HG03045 (cell line): ENCODE measurements around the gene KIAA0040.

Experiments
- ATAC-seq: cut with Tn5 transposase; IDR thresholded peaks from one replicate; pipeline ENCODE4 v1.9.1; 2021; ENCODE audit warnings: mild to moderate bottlenecking, moderate library complexity; ENCODE audit not compliant: unreplicated experiment

KIAA0040 gene

GRCh38 chr1:175192630-175193526, at the start of gene KIAA0040:
TSS of gene KIAA0040 (minus strand) at chr1:175192776. CDS start at chr1:175161013, 31,763 bp downstream.
- ATAC-seq = peak; percentile 56

- ATAC-seq = peak; percentile 50
Measured at GRCh38 chr1:175237389-175237788, 44.8 kb upstream of the KIAA0040 start.

GRCh38 chr1:175234639-175235038, 42.1 kb upstream of the KIAA0040 start:
- no peak for ATAC-seq

GRCh38 chr1:175232335-175232734, 39.8 kb upstream of the KIAA0040 start:
- ATAC-seq = no peak

GRCh38 chr1:175225805-175226129, 33.2 kb upstream of the KIAA0040 start:
- ATAC-seq = peak; percentile 10

GRCh38 chr1:175222296-175222938, 29.8 kb upstream of the KIAA0040 start:
- ATAC-seq = no peak

GRCh38 chr1:175221557-175222175, 29.1 kb upstream of the KIAA0040 start:
- no peak for ATAC-seq

- ATAC-seq = no peak
Measured at GRCh38 chr1:175220853-175221556, 28.4 kb upstream of the KIAA0040 start.

- ATAC-seq = no peak
Measured at GRCh38 chr1:175219774-175220173, 27.2 kb upstream of the KIAA0040 start.

- no peak for ATAC-seq
Measured at GRCh38 chr1:175218786-175219434, 26.3 kb upstream of the KIAA0040 start.

- ATAC-seq = no peak
Measured at GRCh38 chr1:175217721-175218531, 25.4 kb upstream of the KIAA0040 start.

GRCh38 chr1:175216444-175216843, 23.9 kb upstream of the KIAA0040 start:
- ATAC-seq = no peak

- no peak for ATAC-seq
Measured at GRCh38 chr1:175211656-175212055, 19.1 kb upstream of the KIAA0040 start.

GRCh38 chr1:175210744-175211143, 18.2 kb upstream of the KIAA0040 start:
- ATAC-seq = no peak

- no peak for ATAC-seq
Measured at GRCh38 chr1:175209493-175209921, 16.9 kb upstream of the KIAA0040 start.

GRCh38 chr1:175208773-175209492, 16.4 kb upstream of the KIAA0040 start:
- ATAC-seq = peak; percentile 64

GRCh38 chr1:175207971-175208370, 15.4 kb upstream of the KIAA0040 start:
- no peak for ATAC-seq

- ATAC-seq = no peak
Measured at GRCh38 chr1:175206687-175207086, 14.1 kb upstream of the KIAA0040 start.

- ATAC-seq = peak; percentile 71
Measured at GRCh38 chr1:175204330-175204729, 11.8 kb upstream of the KIAA0040 start.
